ENCODE measurements around the gene DPF3.

- TF ChIP-seq CTCF (IDR thresholded peaks at IDR 0.05) (no peak), POLR2A (IDR thresholded peaks at IDR 0.05) (no peak)
Measured at GRCh38 chr14:72645706-72646105, 248.2 kb downstream of the DPF3 start.

Data from esophagus squamous epithelium (tissue), 4 donors.